Mammary epithelial cell (primary cell): Measurements from ENCODE around the gene YARS1.

Source experiments
- CTCF ChIP-seq, 2 donors: IDR thresholded peaks in 1 of 2; conservative IDR thresholded peaks in 1 of 2; 2 replicates each; pipeline ENCODE4 v1.5.1; 2011 to 2012; ENCODE audit warnings: inconsistent platforms in 2 of 2, low read length in 2 of 2, mild to moderate bottlenecking in 2 of 2, control low read depth in 1 of 2, low read depth in 1 of 2; ENCODE audit not compliant: insufficient read depth in 1 of 2; ENCODE audit errors: extremely low read depth in 1 of 2
- EZH2 ChIP-seq: IDR thresholded peaks from 2 replicates; pipeline ENCODE4 v1.6.1; 2012; ENCODE audit warnings: low read length, inconsistent platforms, borderline replicate concordance

GRCh38 chr1:32784817-32785216, 32.3 kb downstream of the YARS1 start:
- TF ChIP-seq CTCF (conservative IDR thresholded peaks at IDR 0.05 in 1 of 2, IDR thresholded peaks at IDR 0.05 in 1 of 2; ENCODE audit: extremely low read depth in 1 of 2, insufficient read depth in 1 of 2, low read depth in 1 of 2, low read length in 2 of 2) (no peak), EZH2 (no peak)
